H1 (cell line): ENCODE results near the gene ZFYVE1. TPM values are rescaled to one million over a fixed set of nuclear protein-coding genes. Genes with fewer than 3 reads are reported as not detected.

Experiments used
- ATF3 ChIP-seq: IDR thresholded peaks from 2 replicates; pipeline ENCODE4 v1.6.1; 2011; ENCODE audit warnings: low read depth, mild to moderate bottlenecking, low read length; ENCODE audit not compliant: insufficient read depth
- CHD1 ChIP-seq: IDR thresholded peaks from 2 replicates; pipeline ENCODE4 v1.6.1; 2012; ENCODE audit warnings: low read depth, low read length, improper control_type of control experiment
- CHD2 ChIP-seq: IDR thresholded peaks from 2 replicates; pipeline ENCODE4 v1.6.1; 2012; ENCODE audit warnings: low read length, improper control_type of control experiment
- CHD7 ChIP-seq: fragments of 300-600 bp; sonication (generic); IDR thresholded peaks from 2 replicates; pipeline ENCODE4 v1.7.1; 2012; ENCODE audit warnings: low read length, moderate library complexity, mild to moderate bottlenecking, inconsistent platforms; ENCODE audit not compliant: insufficient replicate concordance
- GTF2F1 ChIP-seq: IDR thresholded peaks from 2 replicates; pipeline ENCODE4 v1.6.1; 2012; ENCODE audit warnings: low read depth, low read length, improper control_type of control experiment, borderline replicate concordance
- KDM4A ChIP-seq: IDR thresholded peaks from one replicate; pipeline ENCODE4 v1.7.1; 2012; ENCODE audit warnings: low read depth, mild to moderate bottlenecking, moderate library complexity, low read length, inconsistent platforms; ENCODE audit not compliant: severe bottlenecking
- SAP30 ChIP-seq: fragments of 300-600 bp; sonication (generic); IDR thresholded peaks from 2 replicates; pipeline ENCODE4 v1.7.1; 2012; ENCODE audit warnings: low read length, moderate library complexity, mild to moderate bottlenecking, inconsistent platforms; ENCODE audit not compliant: insufficient read depth, insufficient replicate concordance
- SP1 ChIP-seq: IDR thresholded peaks from 2 replicates; pipeline ENCODE4 v1.6.1; 2011; ENCODE audit warnings: low read depth, low read length
- polyA plus RNA-seq, 7 experiments: library from polyadenylated mRNA; depleted of rRNA in 3 of 7; stranded (reverse) in 5 of 7; unstranded in 2 of 7; fragments of >200 nt in 5 of 7; fragments of 200-250 nt in 2 of 7; gene quantifications; 1 replicate in 5 of 7; 2 replicates in 1 of 7; 4 replicates in 1 of 7; pipeline versions ENCODE4 v1.2.1 to v1.2.3, GENCODE V29; 2011 to 2013; ENCODE audit warnings: missing spikeins in 2 of 7, mixed read lengths in 2 of 7
- total RNA-seq: library from RNA; stranded (reverse); fragmentation: NEBNext Ultra II Directional; extraction: Animal tissue kit (Norgen Biotek cat#: 25700); gene quantifications from 2 replicates; pipeline ENCODE4 v1.2.1, GENCODE V29; 2021

ZFYVE1 gene
- total and polyA plus RNA-seq, 2 of the 8 experiments (the other 6 are each of a cell fraction or from before 2014, with no cell fraction given), result 9.8 to 12.5 TPM

- TF ChIP-seq CHD7 (no peak), CHD1 (no peak), CHD2 (no peak), SAP30 (no peak), SP1 (no peak), ATF3 (no peak), GTF2F1 (no peak), KDM4A (no peak)
These were observed 68.4 kb downstream of the ZFYVE1 start (continued) for GRCh38 chr14:72958548-72958947.
